PC-3 (cell line): Measurements from ENCODE around the gene CD4. TPM values are rescaled to one million over a fixed set of nuclear protein-coding genes. Genes with fewer than 3 reads are reported as not detected.

ENCODE experiments used
- ATAC-seq: fragments of 200-7000 bp; cut with Tn5 transposase; 2 replicates; pipeline ENCODE4 v1.9.1; 2020; ENCODE audit warnings: mild to moderate bottlenecking, moderate library complexity
- BruUV-seq: library from RNA; stranded (reverse); fragments of 400-500 nt; replicated peaks from 2 replicates; lab custom pipeline; 2021; lab: Mats Ljungman, UMichigan
- CTCF ChIA-PET: fragments of 300-600 bp; sonication (Branson Sonifier 250); formaldehyde crosslinking; loops from one replicate; lab custom pipeline; 2022; ENCODE audit warnings: antibody characterized with exemption; lab: Charles Lee
- POLR2A ChIA-PET: fragments of 300-600 bp; sonication (Branson Sonifier 250); formaldehyde crosslinking; loops from one replicate; lab custom pipeline; 2022; ENCODE audit warnings: antibody characterized with exemption; ENCODE audit not compliant: unreplicated experiment; lab: Charles Lee
- DNase-seq: peaks from one replicate; pipeline ENCODE4 v3.0.0-alpha.2; 2015
- H2AFZ ChIP-seq: fragments of 300-600 bp; sonication (generic); 2 replicates; pipeline ENCODE4 v1.6.0; 2016; ENCODE audit warnings: antibody characterized with exemption, low read length
- H3F3A ChIP-seq: fragments of 300-600 bp; sonication (generic); one replicate; pipeline ENCODE4 v1.6.0; 2017; ENCODE audit warnings: antibody characterized with exemption, low read length, control low read depth, mild to moderate bottlenecking; ENCODE audit not compliant: unreplicated experiment
- H3K27ac ChIP-seq: fragments of 300-600 bp; sonication (generic); 2 replicates; pipeline ENCODE4 v1.5.1; 2016; ENCODE audit warnings: mild to moderate bottlenecking, low read length
- H3K27me3 ChIP-seq: fragments of 300-600 bp; sonication (generic); 2 replicates; pipeline ENCODE4 v1.6.1; 2016; ENCODE audit warnings: low read length, mixed read lengths
- H3K36me3 ChIP-seq: fragments of 300-600 bp; sonication (generic); 2 replicates; pipeline ENCODE4 v1.6.1; 2016; ENCODE audit warnings: low read depth, mixed run types, low read length, mixed read lengths
- H3K4me1 ChIP-seq: fragments of 300-600 bp; sonication (generic); 2 replicates; pipeline ENCODE4 v1.5.1; 2016; ENCODE audit warnings: low read length; ENCODE audit not compliant: insufficient read depth
- H3K4me2 ChIP-seq: fragments of 300-600 bp; sonication (generic); 2 replicates; pipeline ENCODE4 v1.6.0; 2016; ENCODE audit warnings: low read length
- H3K4me3 ChIP-seq: fragments of 300-600 bp; sonication (generic); 2 replicates; pipeline ENCODE4 v1.5.1; 2016; ENCODE audit warnings: mild to moderate bottlenecking, low read length, mixed read lengths
- H3K79me2 ChIP-seq: fragments of 300-600 bp; sonication (generic); 2 replicates; pipeline ENCODE4 v1.6.1; 2017; ENCODE audit warnings: low read length, mixed read lengths
- H3K9ac ChIP-seq: fragments of 300-600 bp; sonication (generic); 2 replicates; pipeline ENCODE4 v1.6.0; 2016; ENCODE audit warnings: mild to moderate bottlenecking, low read length
- H3K9me2 ChIP-seq: fragments of 300-600 bp; sonication (generic); replicated peaks from 2 replicates; pipeline ENCODE4 v1.6.1; 2016; ENCODE audit warnings: mixed run types, low read length, mixed read lengths
- H3K9me3 ChIP-seq: fragments of 300-600 bp; sonication (generic); 2 replicates; pipeline ENCODE4 v1.6.1; 2016; ENCODE audit warnings: low read length, mixed read lengths
- H4K20me1 ChIP-seq: fragments of 300-600 bp; sonication (generic); 2 replicates; pipeline ENCODE4 v1.6.1; 2016; ENCODE audit warnings: low read length, mixed read lengths
- EZH2 ChIP-seq: fragments of 300-600 bp; sonication (generic); IDR thresholded peaks from one replicate; pipeline ENCODE4 v1.6.1; 2017; ENCODE audit warnings: antibody characterized with exemption, mild to moderate bottlenecking, low read length; ENCODE audit not compliant: unreplicated experiment
- EZH2phosphoT487 ChIP-seq: fragments of 300-600 bp; sonication (generic); IDR thresholded peaks from 2 replicates; pipeline ENCODE4 v1.6.1; 2018; ENCODE audit warnings: mild to moderate bottlenecking, antibody characterized with exemption, low read length, borderline replicate concordance
- intact Hi-C: fragments of 100-400 bp; cut with micrococcal nuclease; formaldehyde crosslinking; loops from 2 replicates; pipeline ENCODE4 v1.9.0; 2023
- total RNA-seq: library from RNA; depleted of rRNA; stranded (reverse); fragments of >200 nt; gene quantifications from 2 replicates; pipeline ENCODE4 v1.2.3, GENCODE V29; 2014
- TF ChIP-seq, protein P1 (sequence below): fragments of 300-600 bp; sonication (generic); conservative IDR thresholded peaks from 2 replicates; pipeline ENCODE4 v1.5.1; 2017; ENCODE audit warnings: antibody characterized with exemption, low read depth, mild to moderate bottlenecking, low read length

CD4 gene
- total RNA-seq, 1 experiment from 2014 or later: not detected

DNA sequence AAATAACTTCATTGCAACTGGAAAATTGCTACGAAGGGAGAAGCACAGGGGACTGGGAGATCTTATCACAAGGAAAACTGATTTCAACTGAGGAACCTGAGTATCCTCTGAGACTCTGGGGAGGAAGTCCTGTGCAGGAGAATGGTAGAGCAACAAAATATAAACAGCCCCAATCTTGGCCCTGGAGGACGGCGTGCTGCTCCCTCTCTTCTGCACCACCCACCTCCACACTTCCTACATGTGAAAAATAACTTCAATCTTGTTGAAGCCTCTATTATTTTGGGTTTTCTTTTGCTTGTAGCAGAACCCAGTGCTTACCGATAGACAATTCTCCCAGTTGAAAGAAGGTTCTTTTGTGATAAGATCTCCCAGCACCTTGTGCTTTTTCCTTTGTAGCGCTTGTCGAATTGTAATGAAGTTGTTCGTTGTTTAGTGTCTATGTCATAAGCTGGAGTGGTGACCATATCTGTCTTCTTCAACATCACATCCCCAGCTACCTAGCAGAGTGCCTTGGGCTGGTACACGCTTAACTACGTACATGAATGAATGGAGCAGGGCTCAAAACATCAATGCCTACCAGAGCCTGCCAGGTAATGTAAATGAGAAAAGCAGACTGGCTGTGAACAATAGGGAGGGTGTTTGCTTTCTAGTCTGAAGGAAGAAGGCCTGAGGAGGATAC is 2.8 kb upstream of the CD4 start:
- no peak overlapping the region for H2AFZ ChIP-seq
- POLR2A ChIA-PET: no interaction called here
- no TSS peak for BruUV-seq

DNA sequence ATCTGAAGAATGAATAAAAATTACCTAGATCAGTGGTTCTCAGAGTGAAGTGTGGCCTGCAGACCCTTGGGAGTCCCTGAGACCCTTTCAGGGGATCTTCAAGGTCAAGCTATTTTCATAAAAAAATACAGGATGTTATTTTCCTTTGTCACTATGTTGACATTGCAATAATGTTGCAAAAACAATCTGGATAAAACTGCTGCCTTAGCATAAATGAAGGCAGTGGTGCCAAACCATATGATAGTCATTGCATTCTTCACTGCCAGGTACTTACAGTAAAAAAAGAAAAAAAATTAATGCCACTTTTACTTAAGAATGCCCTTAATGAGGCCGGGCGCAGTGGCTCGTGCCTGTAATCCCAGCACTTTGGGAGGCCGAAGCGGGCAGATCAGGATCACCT is 2.0 kb upstream of the CD4 start:
- Histone ChIP-seq H3F3A (no peaks in the 10 kb centered on the region), H3K4me2 (no peak overlapping the region), H3K27me3 (no peaks in the 10 kb centered on the region), H4K20me1 (no peaks in the 10 kb centered on the region), H2AFZ (no peak overlapping the region), H3K9me2 (no peaks in the 10 kb centered on the region), H3K4me3 (no peak overlapping the region), H3K79me2 (no peaks in the 10 kb centered on the region), H3K27ac (no peak overlapping the region), H3K9me3 (no peaks in the 10 kb centered on the region), H3K36me3 (no peaks in the 10 kb centered on the region), H3K9ac (no peak overlapping the region), H3K4me1 (no peaks in the 10 kb centered on the region)
- TF ChIP-seq EZH2phosphoT487 (no peak), EZH2 (no peak)
- TF ChIP-seq, protein P1, sequence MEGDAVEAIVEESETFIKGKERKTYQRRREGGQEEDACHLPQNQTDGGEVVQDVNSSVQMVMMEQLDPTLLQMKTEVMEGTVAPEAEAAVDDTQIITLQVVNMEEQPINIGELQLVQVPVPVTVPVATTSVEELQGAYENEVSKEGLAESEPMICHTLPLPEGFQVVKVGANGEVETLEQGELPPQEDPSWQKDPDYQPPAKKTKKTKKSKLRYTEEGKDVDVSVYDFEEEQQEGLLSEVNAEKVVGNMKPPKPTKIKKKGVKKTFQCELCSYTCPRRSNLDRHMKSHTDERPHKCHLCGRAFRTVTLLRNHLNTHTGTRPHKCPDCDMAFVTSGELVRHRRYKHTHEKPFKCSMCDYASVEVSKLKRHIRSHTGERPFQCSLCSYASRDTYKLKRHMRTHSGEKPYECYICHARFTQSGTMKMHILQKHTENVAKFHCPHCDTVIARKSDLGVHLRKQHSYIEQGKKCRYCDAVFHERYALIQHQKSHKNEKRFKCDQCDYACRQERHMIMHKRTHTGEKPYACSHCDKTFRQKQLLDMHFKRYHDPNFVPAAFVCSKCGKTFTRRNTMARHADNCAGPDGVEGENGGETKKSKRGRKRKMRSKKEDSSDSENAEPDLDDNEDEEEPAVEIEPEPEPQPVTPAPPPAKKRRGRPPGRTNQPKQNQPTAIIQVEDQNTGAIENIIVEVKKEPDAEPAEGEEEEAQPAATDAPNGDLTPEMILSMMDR: no peak
- POLR2A ChIA-PET: no interaction called here
- CTCF ChIA-PET: no interaction called here
- ATAC-seq (no peak), DNase-seq (no peak)
- no TSS peak for BruUV-seq
- intact Hi-C loops: no loop called here

More for the DNA sequence above, 2.8 kb upstream of the CD4 start:
- Histone ChIP-seq H4K20me1 (no peaks in the 10 kb centered on the region), H3K9ac (no peak overlapping the region), H3K27me3 (no peaks in the 10 kb centered on the region), H3K4me1 (no peaks in the 10 kb centered on the region), H3K27ac (no peak overlapping the region), H3K36me3 (no peaks in the 10 kb centered on the region), H3K79me2 (no peaks in the 10 kb centered on the region), H3K9me2 (no peaks in the 10 kb centered on the region), H3F3A (no peaks in the 10 kb centered on the region), H3K4me3 (no peak overlapping the region), H3K9me3 (no peaks in the 10 kb centered on the region), H3K4me2 (no peak overlapping the region)
- TF ChIP-seq EZH2 (no peak), EZH2phosphoT487 (no peak)
- TF ChIP-seq, protein P1: no peak
- ATAC-seq (no peak), DNase-seq (no peak)
- intact Hi-C loops: no loop called here
- CTCF ChIA-PET: no interaction called here

DNA sequence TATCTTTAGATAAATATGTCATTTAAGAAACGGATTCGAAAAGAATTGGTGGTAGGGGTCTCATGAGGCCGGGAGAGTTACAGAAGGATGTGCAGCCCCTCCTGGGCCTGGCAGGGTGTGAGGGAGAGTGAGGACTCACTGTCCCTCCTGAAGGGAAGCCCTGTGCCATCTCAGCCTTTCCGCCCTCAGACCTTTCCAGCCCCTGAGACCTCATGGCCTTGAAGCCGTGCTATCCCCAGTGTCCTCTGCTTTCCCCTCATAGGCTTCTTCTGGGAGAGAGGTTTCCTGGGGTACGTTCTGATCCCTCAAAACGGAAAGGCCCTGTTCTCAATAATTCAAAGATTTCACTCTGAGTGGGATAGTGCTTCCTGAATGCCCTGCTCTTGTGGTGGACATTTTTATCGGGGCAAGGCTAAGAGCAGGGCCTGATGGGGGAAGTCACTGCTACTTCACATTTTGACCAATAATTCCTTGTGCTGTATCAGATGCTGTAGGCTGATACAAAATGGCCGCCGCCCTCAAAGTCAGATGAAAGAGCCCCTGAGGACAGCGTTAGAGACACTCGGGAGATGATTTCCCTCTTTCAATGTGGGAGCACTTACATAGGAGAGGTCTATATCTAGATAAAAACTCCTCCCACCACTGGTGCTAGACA is 1.3 kb downstream of the CD4 start:
- no TSS peak for BruUV-seq
- Histone ChIP-seq H3K9ac (no peak overlapping the region), H3K79me2 (no peaks in the 10 kb centered on the region), H3K27me3 (no peaks in the 10 kb centered on the region), H3K4me2 (no peak overlapping the region), H3K4me3 (no peak overlapping the region), H3F3A (no peaks in the 10 kb centered on the region), H4K20me1 (no peaks in the 10 kb centered on the region), H3K9me2 (no peaks in the 10 kb centered on the region), H3K36me3 (no peaks in the 10 kb centered on the region), H3K4me1 (no peaks in the 10 kb centered on the region), H2AFZ (0 out of 2 replicates have a peak overlapping the region, but pooled peaks have one; percentile 26), H3K27ac (no peak overlapping the region), H3K9me3 (no peaks in the 10 kb centered on the region)
- POLR2A ChIA-PET: no interaction called here
- CTCF ChIA-PET: no interaction called here
- ATAC-seq (no peak), DNase-seq (no peak)
- intact Hi-C loops: no loop called here
- no peak for TF ChIP-seq EZH2
- TF ChIP-seq EZH2phosphoT487: no peak
- TF ChIP-seq, protein P1: no peak
